Nephron progenitor cell (in vitro differentiated cells): Measurements from ENCODE around the gene ZNF683.
"Not testable (repeated sequence)": the region's sequence is repeated elsewhere in the genome, so short reads cannot be mapped to it uniquely, and the experiment has no call there.

Experiments used
- DNase-seq: peaks from one replicate; pipeline ENCODE4 v3.0.0; 2021
- H3K27ac Mint-ChIP-seq: 2 replicates; pipeline ENCODE4 v1.8.0; 2021; ENCODE audit warnings: mild to moderate bottlenecking, moderate library complexity, mixed read lengths
- H3K27me3 Mint-ChIP-seq: 2 replicates; pipeline ENCODE4 v1.8.0; 2021; ENCODE audit warnings: mild to moderate bottlenecking, low read depth, mixed read lengths; ENCODE audit not compliant: poor library complexity
- H3K36me3 Mint-ChIP-seq: 2 replicates; pipeline ENCODE4 v1.8.0; 2021; ENCODE audit warnings: low read depth, mixed read lengths
- H3K4me1 Mint-ChIP-seq: 2 replicates; pipeline ENCODE4 v1.8.0; 2021; ENCODE audit warnings: mixed read lengths
- H3K4me3 Mint-ChIP-seq: 2 replicates; pipeline ENCODE4 v1.8.0; 2021; ENCODE audit warnings: mild to moderate bottlenecking, moderate library complexity, mixed read lengths
- H3K9me3 Mint-ChIP-seq: 2 replicates; pipeline ENCODE4 v1.8.0; 2021; ENCODE audit warnings: mild to moderate bottlenecking, moderate library complexity, mixed read lengths
- TF ChIP-seq, protein P1 (sequence below): fragments of 200-600 bp; sonication (generic); IDR thresholded peaks from 2 replicates; pipeline ENCODE4 v1.5.0; 2021; ENCODE audit warnings: antibody characterized with exemption

The ZNF683 gene

GRCh38 chr1:26378088-26378878 is 5.7 kb upstream of the ZNF683 start:
- no peak for DNase-seq
- H3K27ac Mint-ChIP-seq = no peak overlapping the region
- H3K9me3 Mint-ChIP-seq = no peaks in the 10 kb centered on the region
- H3K4me3 Mint-ChIP-seq = no peak overlapping the region
- TF ChIP-seq, protein P1, sequence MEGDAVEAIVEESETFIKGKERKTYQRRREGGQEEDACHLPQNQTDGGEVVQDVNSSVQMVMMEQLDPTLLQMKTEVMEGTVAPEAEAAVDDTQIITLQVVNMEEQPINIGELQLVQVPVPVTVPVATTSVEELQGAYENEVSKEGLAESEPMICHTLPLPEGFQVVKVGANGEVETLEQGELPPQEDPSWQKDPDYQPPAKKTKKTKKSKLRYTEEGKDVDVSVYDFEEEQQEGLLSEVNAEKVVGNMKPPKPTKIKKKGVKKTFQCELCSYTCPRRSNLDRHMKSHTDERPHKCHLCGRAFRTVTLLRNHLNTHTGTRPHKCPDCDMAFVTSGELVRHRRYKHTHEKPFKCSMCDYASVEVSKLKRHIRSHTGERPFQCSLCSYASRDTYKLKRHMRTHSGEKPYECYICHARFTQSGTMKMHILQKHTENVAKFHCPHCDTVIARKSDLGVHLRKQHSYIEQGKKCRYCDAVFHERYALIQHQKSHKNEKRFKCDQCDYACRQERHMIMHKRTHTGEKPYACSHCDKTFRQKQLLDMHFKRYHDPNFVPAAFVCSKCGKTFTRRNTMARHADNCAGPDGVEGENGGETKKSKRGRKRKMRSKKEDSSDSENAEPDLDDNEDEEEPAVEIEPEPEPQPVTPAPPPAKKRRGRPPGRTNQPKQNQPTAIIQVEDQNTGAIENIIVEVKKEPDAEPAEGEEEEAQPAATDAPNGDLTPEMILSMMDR = no peak
- no peaks in the 10 kb centered on the region for H3K36me3 Mint-ChIP-seq
- H3K27me3 Mint-ChIP-seq = no peaks in the 10 kb centered on the region
- H3K4me1 Mint-ChIP-seq = peaks cover 8% of the 10 kb centered on the region

- TF ChIP-seq, protein P1 = no peak
- H3K9me3 Mint-ChIP-seq = peaks cover 1% of the 10 kb centered on the region
- peaks cover 2% of the 10 kb centered on the region for H3K27me3 Mint-ChIP-seq
- no peak for DNase-seq
- H3K4me1 Mint-ChIP-seq = peaks cover 8% of the 10 kb centered on the region
- no peak overlapping the region for H3K27ac Mint-ChIP-seq
- H3K4me3 Mint-ChIP-seq = no peak overlapping the region
- H3K36me3 Mint-ChIP-seq = peaks cover under 1% of the 10 kb centered on the region
These were observed 3.5 kb upstream of the ZNF683 start for GRCh38 chr1:26376050-26376449.

- no peak for DNase-seq
- peaks cover 2% of the 10 kb centered on the region for H3K27me3 Mint-ChIP-seq
- TF ChIP-seq, protein P1 = no peak
- H3K27ac Mint-ChIP-seq = no peak overlapping the region
- H3K36me3 Mint-ChIP-seq = peaks cover 5% of the 10 kb centered on the region
- no peak overlapping the region for H3K4me3 Mint-ChIP-seq
- H3K4me1 Mint-ChIP-seq = peaks cover 8% of the 10 kb centered on the region
- peaks cover 5% of the 10 kb centered on the region for H3K9me3 Mint-ChIP-seq
These were observed 2.5 kb upstream of the ZNF683 start for GRCh38 chr1:26375081-26375480.

DNA sequence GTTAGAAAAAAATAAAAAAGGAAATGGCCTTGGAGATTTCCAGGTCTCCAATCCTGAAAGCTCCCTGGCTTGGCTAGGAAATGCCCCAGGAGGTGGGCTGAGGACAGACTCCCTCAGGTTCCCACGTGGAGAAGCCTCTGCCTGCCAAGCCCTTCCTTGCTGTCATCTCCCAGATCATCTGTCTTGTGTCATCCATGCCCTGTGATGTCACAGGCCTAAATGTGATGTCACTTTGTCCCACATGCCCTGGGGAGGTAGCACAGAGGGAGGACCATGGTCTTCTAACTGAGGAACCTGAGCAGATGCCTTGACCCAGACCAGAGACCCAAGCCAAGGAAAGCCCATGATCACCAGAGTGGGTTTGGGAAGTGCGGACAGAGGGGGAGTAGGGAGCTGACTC is 1.8 kb upstream of the ZNF683 start:
- H3K27me3 Mint-ChIP-seq, H3K36me3 Mint-ChIP-seq, H3K4me1 Mint-ChIP-seq, H3K9me3 Mint-ChIP-seq, H3K27ac Mint-ChIP-seq, DNase-seq, H3K4me3 Mint-ChIP-seq: not testable (repeated sequence)

GRCh38 chr1:26373789-26374188 is 1.2 kb upstream of the ZNF683 start:
- DNase-seq = no peak
- H3K27ac Mint-ChIP-seq = no peak overlapping the region
- peaks cover 5% of the 10 kb centered on the region for H3K36me3 Mint-ChIP-seq
- H3K4me1 Mint-ChIP-seq = peaks cover 8% of the 10 kb centered on the region
- no peak overlapping the region for H3K4me3 Mint-ChIP-seq
- H3K27me3 Mint-ChIP-seq = peaks cover 2% of the 10 kb centered on the region
- TF ChIP-seq, protein P1 = no peak
- H3K9me3 Mint-ChIP-seq = peaks cover 5% of the 10 kb centered on the region

- no peak overlapping the region for H3K27ac Mint-ChIP-seq
- no peak overlapping the region for H3K4me3 Mint-ChIP-seq
- peaks cover 5% of the 10 kb centered on the region for H3K36me3 Mint-ChIP-seq
- peaks cover 5% of the 10 kb centered on the region for H3K9me3 Mint-ChIP-seq
- TF ChIP-seq, protein P1 = no peak
- DNase-seq = no peak
- peaks cover 6% of the 10 kb centered on the region for H3K27me3 Mint-ChIP-seq
- peaks cover 8% of the 10 kb centered on the region for H3K4me1 Mint-ChIP-seq
These were observed 731 bp upstream of the ZNF683 start for GRCh38 chr1:26373281-26373680.
